H1 (cell line): ENCODE results near the gene KDF1. TPM values are rescaled to one million over a fixed set of nuclear protein-coding genes. Genes with fewer than 3 reads are reported as not detected.

Experiments used
- CTCF ChIA-PET: fragments of 300-600 bp; sonication (Branson Sonifier 250); formaldehyde crosslinking; loops from one replicate; lab custom pipeline; 2021; ENCODE audit not compliant: partially characterized antibody; lab: Charles Lee
- POLR2A ChIA-PET: fragments of 300-600 bp; sonication (Branson Sonifier 250); formaldehyde crosslinking; loops from one replicate; lab custom pipeline; 2021; ENCODE audit warnings: inconsistent platforms; ENCODE audit not compliant: partially characterized antibody; lab: Charles Lee
- DNase-seq, 2 experiments: peaks; one replicate each; pipeline versions ENCODE4 v3.0.0 to v3.0.0-alpha.2; 2010 to 2022; ENCODE audit warnings: low spot score in 2 of 2, low read depth in 1 of 2, mixed read lengths in 1 of 2
- FAIRE-seq: peaks from 2 replicates; lab custom pipeline; 2011; peaks lifted over from hg19 to GRCh38; lab: Jason Lieb, UNC
- H2AFZ ChIP-seq: 2 replicates; pipeline ENCODE4 v1.8.1; 2012; ENCODE audit warnings: low read length, inconsistent platforms
- H2AK5ac ChIP-seq: 2 replicates; pipeline ENCODE4 v1.6.1; 2013; ENCODE audit warnings: low read depth, low read length
- H2BK120ac ChIP-seq: replicated peaks from 2 replicates; pipeline ENCODE3; 2013; ENCODE audit warnings: low read depth, low read length, inconsistent platforms
- H2BK12ac ChIP-seq: 2 replicates; pipeline ENCODE4 v1.6.1; 2013; ENCODE audit warnings: low read depth, low read length
- H2BK15ac ChIP-seq: 2 replicates; pipeline ENCODE4 v1.6.1; 2013; ENCODE audit warnings: low read length
- H2BK20ac ChIP-seq: 2 replicates; pipeline ENCODE4 v1.6.1; 2013; ENCODE audit warnings: low read length
- H2BK5ac ChIP-seq: 2 replicates; pipeline ENCODE4 v1.6.1; 2013; ENCODE audit warnings: low read depth, low read length
- H3K14ac ChIP-seq: 2 replicates; pipeline ENCODE4 v1.6.1; 2013; ENCODE audit warnings: inconsistent platforms; ENCODE audit not compliant: insufficient read length
- H3K18ac ChIP-seq: 2 replicates; pipeline ENCODE4 v1.6.1; 2013; ENCODE audit warnings: low read length; ENCODE audit errors: extremely low read depth
- H3K23ac ChIP-seq: 2 replicates; pipeline ENCODE4 v1.6.1; 2013; ENCODE audit warnings: inconsistent platforms; ENCODE audit not compliant: insufficient read length
- H3K23me2 ChIP-seq: 2 replicates; pipeline ENCODE4 v1.6.1; 2013; ENCODE audit warnings: low read depth, low read length
- H3K27ac ChIP-seq: 2 replicates; pipeline ENCODE4 v1.6.1; 2011; ENCODE audit warnings: low read depth, low read length, inconsistent platforms
- H3K27me3 ChIP-seq, 4 experiments: replicated peaks in 1 of 4; 1 replicate in 1 of 4; 2 replicates in 3 of 4; pipeline versions ENCODE4 v1.6.1 to v1.8.1; 2011 to 2013; ENCODE audit warnings: low read length in 3 of 4, mild to moderate bottlenecking in 3 of 4, inconsistent platforms in 2 of 4, mixed read lengths in 2 of 4, moderate library complexity in 1 of 4; ENCODE audit not compliant: control insufficient read depth in 3 of 4, insufficient read depth in 3 of 4; ENCODE audit errors: extremely low read depth in 1 of 4
- H3K36me3 ChIP-seq, 4 experiments: 2 replicates each; pipeline versions ENCODE4 v1.6.1 to v1.8.1; 2011 to 2013; ENCODE audit warnings: mild to moderate bottlenecking in 4 of 4, low read length in 3 of 4, moderate library complexity in 2 of 4, control low read depth in 1 of 4, inconsistent platforms in 1 of 4; ENCODE audit not compliant: insufficient read depth in 4 of 4, control insufficient read depth in 2 of 4
- H3K4ac ChIP-seq: replicated peaks from 2 replicates; pipeline ENCODE3; 2013; ENCODE audit warnings: low read length, low read depth, mixed read lengths, inconsistent platforms; ENCODE audit not compliant: insufficient read length
- H3K4me1 ChIP-seq, 4 experiments: replicated peaks in 1 of 4; 1 replicate in 1 of 4; 2 replicates in 3 of 4; pipeline versions ENCODE4 v1.6.1 to v1.8.1; 2011 to 2013; ENCODE audit warnings: low read length in 3 of 4, inconsistent platforms in 2 of 4, mixed read lengths in 1 of 4; ENCODE audit not compliant: insufficient read depth in 4 of 4, control insufficient read depth in 3 of 4
- H3K4me2 ChIP-seq, 2 experiments: 2 replicates each; pipeline versions ENCODE4 v1.6.1 to v1.8.1; 2011 to 2013; ENCODE audit warnings: low read depth in 2 of 2, low read length in 2 of 2, control low read depth in 1 of 2, inconsistent platforms in 1 of 2, mild to moderate bottlenecking in 1 of 2; ENCODE audit not compliant: insufficient read depth in 1 of 2
- H3K4me3 ChIP-seq, 4 experiments: fragments of 200-600, 300-600 bp in 1 of 4; sonication (generic), shearing (Covaris generic), sonication (Bioruptor Twin) in 1 of 4; 2 replicates each; pipeline versions ENCODE4 v1.5.1 to v1.8.1; 2011 to 2016; ENCODE audit warnings: low read length in 4 of 4, low read depth in 3 of 4, control low read depth in 2 of 4, inconsistent platforms in 2 of 4, mild to moderate bottlenecking in 2 of 4, mixed read lengths in 1 of 4, moderate library complexity in 1 of 4; ENCODE audit not compliant: insufficient read depth in 2 of 4; ENCODE audit errors: extremely low read depth in 1 of 4
- H3K56ac ChIP-seq: replicated peaks from 2 replicates; pipeline ENCODE3; 2013; ENCODE audit warnings: low read depth, mild to moderate bottlenecking, mixed read lengths, low read length, inconsistent platforms; ENCODE audit not compliant: insufficient read length
- H3K79me1 ChIP-seq: 2 replicates; pipeline ENCODE4 v1.6.1; 2013; ENCODE audit warnings: low read depth, low read length, control low read depth
- H3K79me2 ChIP-seq, 2 experiments: 2 replicates each; pipeline versions ENCODE4 v1.6.1 to v1.8.1; 2012 to 2013; ENCODE audit warnings: low read length in 2 of 2, mild to moderate bottlenecking in 2 of 2, inconsistent platforms in 1 of 2; ENCODE audit not compliant: insufficient read depth in 2 of 2, control insufficient read depth in 1 of 2
- H3K9ac ChIP-seq, 4 experiments: replicated peaks in 1 of 4; 1 replicate in 1 of 4; 2 replicates in 3 of 4; pipeline versions ENCODE4 v1.6.1 to v1.8.1; 2011 to 2013; ENCODE audit warnings: low read depth in 3 of 4, low read length in 3 of 4, control low read depth in 2 of 4, mild to moderate bottlenecking in 2 of 4, moderate library complexity in 2 of 4, inconsistent platforms in 1 of 4; ENCODE audit errors: extremely low read depth in 1 of 4
- H3K9me3 ChIP-seq, 2 experiments: 2 replicates each; pipeline versions ENCODE4 v1.6.1 to v1.8.1; 2012 to 2013; ENCODE audit warnings: mild to moderate bottlenecking in 2 of 2, moderate library complexity in 2 of 2, control low read depth in 1 of 2, inconsistent platforms in 1 of 2, low read depth in 1 of 2, low read length in 1 of 2, mixed read lengths in 1 of 2; ENCODE audit not compliant: insufficient read depth in 2 of 2
- H4K20me1 ChIP-seq, 2 experiments: replicated peaks in 1 of 2; 2 replicates each; pipeline versions ENCODE3 to v1.8.1; 2011 to 2013; ENCODE audit warnings: inconsistent platforms in 2 of 2, low read length in 2 of 2, mild to moderate bottlenecking in 1 of 2; ENCODE audit not compliant: insufficient read depth in 2 of 2, control insufficient read depth in 1 of 2
- H4K5ac ChIP-seq: 2 replicates; pipeline ENCODE4 v1.6.1; 2013; ENCODE audit warnings: low read length, low read depth, mixed read lengths, inconsistent platforms; ENCODE audit not compliant: insufficient read length
- H4K8ac ChIP-seq: 2 replicates; pipeline ENCODE4 v1.8.0; 2013; ENCODE audit warnings: mild to moderate bottlenecking, moderate library complexity, low read length, inconsistent platforms; ENCODE audit not compliant: insufficient read depth; ENCODE audit errors: extremely low read depth
- H4K91ac ChIP-seq: replicated peaks from 2 replicates; pipeline ENCODE3; 2013; ENCODE audit warnings: low read length, mixed read lengths, inconsistent platforms; ENCODE audit not compliant: insufficient read length
- CREB1 ChIP-seq: IDR thresholded peaks from 2 replicates; pipeline ENCODE4 v1.6.1; 2012; ENCODE audit warnings: inconsistent platforms
- JUN ChIP-seq: IDR thresholded peaks from 2 replicates; pipeline ENCODE4 v1.6.1; 2011; ENCODE audit warnings: low read depth, mild to moderate bottlenecking, improper control_type of control experiment, low read length
- JUND ChIP-seq: IDR thresholded peaks from 2 replicates; pipeline ENCODE4 v1.6.1; 2011; ENCODE audit warnings: mild to moderate bottlenecking, improper control_type of control experiment, low read length
- KDM1A ChIP-seq: fragments of 200-600, 300-600 bp; sonication (generic); IDR thresholded peaks from 2 replicates; pipeline ENCODE4 v1.7.1; 2016; ENCODE audit warnings: mild to moderate bottlenecking, low read length, borderline replicate concordance
- POLR2A ChIP-seq, 2 experiments: IDR thresholded peaks; 1 replicate in 1 of 2; 2 replicates in 1 of 2; pipeline ENCODE4 v1.6.1; 2011; ENCODE audit warnings: low read depth in 2 of 2, low read length in 2 of 2, mild to moderate bottlenecking in 2 of 2; ENCODE audit errors: control extremely low read depth in 1 of 2
- SIN3A ChIP-seq, 2 experiments: IDR thresholded peaks in 1 of 2; conservative IDR thresholded peaks in 1 of 2; 2 replicates each; pipeline ENCODE4 v1.6.1; 2011 to 2012; ENCODE audit warnings: low read length in 2 of 2, improper control_type of control experiment in 1 of 2, low read depth in 1 of 2, mild to moderate bottlenecking in 1 of 2
- SP4 ChIP-seq: IDR thresholded peaks from 2 replicates; pipeline ENCODE4 v1.6.1; 2012; ENCODE audit warnings: low read length, inconsistent platforms
- SRF ChIP-seq: IDR thresholded peaks from 2 replicates; pipeline ENCODE4 v1.6.1; 2011; ENCODE audit warnings: mild to moderate bottlenecking, low read depth, low read length, moderate library complexity
- TAF1 ChIP-seq: IDR thresholded peaks from 2 replicates; pipeline ENCODE4 v1.6.1; 2011; ENCODE audit warnings: mild to moderate bottlenecking, low read depth, low read length
- TEAD4 ChIP-seq: IDR thresholded peaks from 2 replicates; pipeline ENCODE4 v1.6.1; 2012; ENCODE audit warnings: low read depth, low read length, inconsistent platforms, mixed read lengths
- WGBS, 2 experiments: shearing (Covaris generic) in 1 of 2; methylation state at CpG; one replicate each; pipeline versions ENCODE4 v1.1.6 to v1.1.7; 2013 to 2015; ENCODE audit warnings: low lambda C conversion rate in 2 of 2, mixed read lengths in 2 of 2, inconsistent platforms in 1 of 2, low coverage in 1 of 2, missing lambda C conversion rate in 1 of 2; ENCODE audit not compliant: insufficient replicate concordance in 2 of 2, insufficient coverage in 1 of 2, insufficient read length in 1 of 2; ENCODE audit errors: extremely low coverage in 1 of 2, missing lambda C conversion rate in 1 of 2; 5-methylcytosine and 5-hydroxymethylcytosine counted together
- polyA plus RNA-seq, 7 experiments: library from polyadenylated mRNA; depleted of rRNA in 3 of 7; stranded (reverse) in 5 of 7; unstranded in 2 of 7; fragments of >200 nt in 5 of 7; fragments of 200-250 nt in 2 of 7; gene quantifications; 1 replicate in 5 of 7; 2 replicates in 1 of 7; 4 replicates in 1 of 7; pipeline versions ENCODE4 v1.2.1 to v1.2.3, GENCODE V29; 2011 to 2013; ENCODE audit warnings: missing spikeins in 2 of 7, mixed read lengths in 2 of 7
- total RNA-seq: library from RNA; stranded (reverse); fragmentation: NEBNext Ultra II Directional; extraction: Animal tissue kit (Norgen Biotek cat#: 25700); gene quantifications from 2 replicates; pipeline ENCODE4 v1.2.1, GENCODE V29; 2021
- TF ChIP-seq, protein P1 (sequence below): IDR thresholded peaks from 2 replicates; pipeline ENCODE4 v1.6.1; 2012; ENCODE audit warnings: low read length, inconsistent platforms

KDF1 gene
- total and polyA plus RNA-seq, 2 of the 8 experiments (the other 6 are each of a cell fraction or from before 2014, with no cell fraction given) = 16.9 to 37.5 TPM

DNA sequence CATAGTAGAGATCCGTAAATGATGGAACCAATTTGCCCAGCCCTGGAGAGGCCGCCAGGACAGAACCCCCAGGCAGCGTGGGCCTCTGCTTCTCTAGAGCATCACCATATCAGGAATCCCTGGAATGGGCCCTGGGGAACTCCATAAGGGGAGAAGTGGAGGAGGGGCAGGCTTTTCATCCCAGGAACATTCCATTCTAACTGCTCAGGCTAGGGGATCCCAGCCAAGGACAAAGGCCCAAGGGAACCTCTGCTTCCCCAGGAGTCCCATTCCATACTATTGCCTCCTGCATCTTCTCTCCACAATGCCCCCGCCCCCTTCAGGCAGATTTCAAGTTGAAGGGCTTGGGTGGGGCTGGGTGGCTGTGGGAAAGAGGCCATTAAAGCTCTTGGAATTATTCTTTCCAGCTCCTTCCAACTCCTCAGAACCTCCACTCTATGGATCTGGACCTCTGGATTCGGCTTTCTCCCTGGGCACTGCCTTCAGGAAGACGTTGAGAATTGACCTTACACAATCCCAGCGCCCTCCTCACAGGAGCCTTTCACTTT lies 39.2 kb upstream of the KDF1 start:
- DNase-seq (peak; percentile 79 to 94), FAIRE-seq (peak; percentile 99)
- H3K4ac ChIP-seq = peak overlapping the region; percentile 63
- TF ChIP-seq SRF (peak; percentile 72), JUN (no peak), TEAD4 (peak; percentile 99), JUND (peak; percentile 86), TAF1 (peak; percentile 70), KDM1A (no peak), SP4 (peak; percentile 85; the same call in 1 of the 2 replicates), POLR2A (IDR thresholded peaks at IDR 0.05; ENCODE audit: control extremely low read depth in 1 of 2, low read depth in 2 of 2, low read length in 2 of 2) (peak in 1 of 2 experiments; percentile 87; a peak in 2 of 3 replicates), SIN3A (conservative IDR thresholded peaks at IDR 0.05 in 1 of 2, IDR thresholded peaks at IDR 0.05 in 1 of 2; ENCODE audit: low read depth in 1 of 2, low read length in 2 of 2) (0 out of 4 replicates have a peak, but pooled peaks of 1 of the 2 experiments have one; percentile 43), CREB1 (peak; percentile 32; the same call in 1 of the 2 replicates)
- TF ChIP-seq, protein P1, sequence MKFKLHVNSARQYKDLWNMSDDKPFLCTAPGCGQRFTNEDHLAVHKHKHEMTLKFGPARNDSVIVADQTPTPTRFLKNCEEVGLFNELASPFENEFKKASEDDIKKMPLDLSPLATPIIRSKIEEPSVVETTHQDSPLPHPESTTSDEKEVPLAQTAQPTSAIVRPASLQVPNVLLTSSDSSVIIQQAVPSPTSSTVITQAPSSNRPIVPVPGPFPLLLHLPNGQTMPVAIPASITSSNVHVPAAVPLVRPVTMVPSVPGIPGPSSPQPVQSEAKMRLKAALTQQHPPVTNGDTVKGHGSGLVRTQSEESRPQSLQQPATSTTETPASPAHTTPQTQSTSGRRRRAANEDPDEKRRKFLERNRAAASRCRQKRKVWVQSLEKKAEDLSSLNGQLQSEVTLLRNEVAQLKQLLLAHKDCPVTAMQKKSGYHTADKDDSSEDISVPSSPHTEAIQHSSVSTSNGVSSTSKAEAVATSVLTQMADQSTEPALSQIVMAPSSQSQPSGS = peak; percentile 82

More for the DNA sequence above, 39.2 kb upstream of the KDF1 start:
- H4K20me1 ChIP-seq = peaks cover 12 to 18% of the 10 kb centered on the region in 2 experiments
- ChIA-PET POLR2A (interaction anchor here (1.0 to 58.9 kb wide), 11 partner anchors 2 to 144 kb away, joined by 3 to 1829 read pairs (median 10); partner anchors contain the start of genes KDF1, NUDC, TENT5B and TRNP1), CTCF (interaction anchor here (1.0 to 12.2 kb wide), 7 partner anchors 11 to 101 kb away, joined by 3 to 143 read pairs (median 130); partner anchors contain the start of gene TENT5B)
- peak overlapping the region; percentile 23 for H4K91ac ChIP-seq
- H2BK20ac ChIP-seq = 0 out of 2 replicates have a peak overlapping the region, but pooled peaks have one; percentile 93
- H3K18ac ChIP-seq = peak overlapping the region; percentile 96
- H2AFZ ChIP-seq = no peak overlapping the region
- peak overlapping the region; percentile 99 for H2AK5ac ChIP-seq
- peak overlapping the region; percentile 80 for H3K27ac ChIP-seq
- peaks cover 0 to 40% (median 4%) of the 10 kb centered on the region in 4 experiments; a peak in 3 of 8 replicates for H3K36me3 ChIP-seq
- H3K56ac ChIP-seq = peak overlapping the region; percentile 36
- H2BK5ac ChIP-seq = peak overlapping the region; percentile 98
- peak overlapping the region; percentile 16 to 42; a peak in 3 of 4 replicates for H3K4me2 ChIP-seq
- H2BK12ac ChIP-seq = peak overlapping the region; percentile 99
- no peak overlapping the region for H4K8ac ChIP-seq
- no peak overlapping the region for H3K23ac ChIP-seq
- H2BK15ac ChIP-seq = 0 out of 2 replicates have a peak overlapping the region, but pooled peaks have one; percentile 95
- H3K9me3 ChIP-seq = no peaks in the 10 kb centered on the region
- H4K5ac ChIP-seq = peak overlapping the region; percentile 65
- 26% methylated on average over 7 of the region's 7 CpGs; no CpG with 5 or more reads in 1 of the 2 experiments for WGBS, 2 experiments
- H2BK120ac ChIP-seq = peak overlapping the region; percentile 0
- H3K79me2 ChIP-seq = peaks cover 2 to 56% of the 10 kb centered on the region in 2 experiments; a peak in 3 of 4 replicates
- H3K4me3 ChIP-seq = peak overlapping the region in 2 of 4 experiments; percentile 15 to 29; a peak in 3 of 8 replicates
- H3K9ac ChIP-seq = peak overlapping the region in 1 of 4 experiments; percentile 35; a peak in 2 of 7 replicates
- no peaks in the 10 kb centered on the region; a peak in 1 of 7 replicates for H3K27me3 ChIP-seq
- peaks cover 7% of the 10 kb centered on the region for H3K23me2 ChIP-seq
- H3K4me1 ChIP-seq = peaks cover 27 to 65% (median 38%) of the 10 kb centered on the region in 4 experiments
- H3K14ac ChIP-seq = no peak overlapping the region
- peaks cover 16% of the 10 kb centered on the region for H3K79me1 ChIP-seq
